Measurements from ENCODE around the gene BCL7C.
"Not testable (repeated sequence)": the region's sequence is repeated elsewhere in the genome, so short reads cannot be mapped to it uniquely, and the experiment has no call there.

Gene BCL7C

DNA sequence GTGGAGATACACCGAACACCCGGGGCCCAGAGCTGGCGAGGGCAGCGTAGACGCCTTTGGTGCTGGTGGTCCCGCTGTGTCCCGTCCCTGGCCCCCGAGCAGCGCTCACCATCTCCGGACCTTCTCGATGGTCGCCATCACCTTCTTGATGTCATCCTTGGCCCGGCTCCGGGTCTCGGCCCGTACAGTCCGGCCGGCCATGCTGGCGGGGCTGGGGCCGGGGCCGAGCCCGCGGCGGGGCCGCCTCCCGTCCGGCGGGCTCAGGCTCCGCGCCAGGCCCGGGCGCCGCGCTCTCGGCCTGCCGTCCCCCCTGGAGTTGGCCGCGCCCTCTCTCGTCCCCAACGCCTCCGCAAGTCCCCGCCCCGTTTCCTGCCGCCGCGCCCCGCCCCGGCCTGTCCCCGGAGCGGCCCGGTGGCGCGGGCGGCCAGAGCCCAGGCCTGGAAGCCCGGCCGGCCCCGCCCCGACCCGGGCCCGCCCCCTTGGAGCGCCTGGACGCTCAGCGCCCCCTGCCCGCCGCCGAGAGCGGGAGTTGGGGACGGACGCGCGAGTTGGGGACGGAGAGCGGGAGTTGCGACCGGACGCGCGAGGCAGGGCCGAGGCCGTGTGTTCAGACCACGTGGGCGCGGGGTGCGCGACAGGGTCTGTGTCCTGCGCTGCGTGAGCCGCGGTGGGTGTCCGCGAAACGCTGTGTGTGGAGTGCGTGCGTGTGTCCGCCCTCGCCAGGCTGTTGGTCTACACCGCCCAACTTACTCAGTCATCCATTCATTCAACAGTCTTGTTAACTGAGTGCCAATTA lies at the start of gene BCL7C:
BCL7C (minus strand) TSS at position 334 of the 796 bp plus-strand sequence; CDS start at position 201, 133 bp downstream.
- TF ChIP-seq, protein P1, sequence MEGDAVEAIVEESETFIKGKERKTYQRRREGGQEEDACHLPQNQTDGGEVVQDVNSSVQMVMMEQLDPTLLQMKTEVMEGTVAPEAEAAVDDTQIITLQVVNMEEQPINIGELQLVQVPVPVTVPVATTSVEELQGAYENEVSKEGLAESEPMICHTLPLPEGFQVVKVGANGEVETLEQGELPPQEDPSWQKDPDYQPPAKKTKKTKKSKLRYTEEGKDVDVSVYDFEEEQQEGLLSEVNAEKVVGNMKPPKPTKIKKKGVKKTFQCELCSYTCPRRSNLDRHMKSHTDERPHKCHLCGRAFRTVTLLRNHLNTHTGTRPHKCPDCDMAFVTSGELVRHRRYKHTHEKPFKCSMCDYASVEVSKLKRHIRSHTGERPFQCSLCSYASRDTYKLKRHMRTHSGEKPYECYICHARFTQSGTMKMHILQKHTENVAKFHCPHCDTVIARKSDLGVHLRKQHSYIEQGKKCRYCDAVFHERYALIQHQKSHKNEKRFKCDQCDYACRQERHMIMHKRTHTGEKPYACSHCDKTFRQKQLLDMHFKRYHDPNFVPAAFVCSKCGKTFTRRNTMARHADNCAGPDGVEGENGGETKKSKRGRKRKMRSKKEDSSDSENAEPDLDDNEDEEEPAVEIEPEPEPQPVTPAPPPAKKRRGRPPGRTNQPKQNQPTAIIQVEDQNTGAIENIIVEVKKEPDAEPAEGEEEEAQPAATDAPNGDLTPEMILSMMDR (IDR thresholded peaks at IDR 0.05; ENCODE audit: insufficient read depth, low read depth, low read length, missing control alignments): peak; percentile 9
- peak within 1 kb of the TSS; percentile 75 for H3K4me3 ChIP-seq (ENCODE audit: low read length)
- peak; percentile 88 for DNase-seq (ENCODE audit: low read depth)

DNA sequence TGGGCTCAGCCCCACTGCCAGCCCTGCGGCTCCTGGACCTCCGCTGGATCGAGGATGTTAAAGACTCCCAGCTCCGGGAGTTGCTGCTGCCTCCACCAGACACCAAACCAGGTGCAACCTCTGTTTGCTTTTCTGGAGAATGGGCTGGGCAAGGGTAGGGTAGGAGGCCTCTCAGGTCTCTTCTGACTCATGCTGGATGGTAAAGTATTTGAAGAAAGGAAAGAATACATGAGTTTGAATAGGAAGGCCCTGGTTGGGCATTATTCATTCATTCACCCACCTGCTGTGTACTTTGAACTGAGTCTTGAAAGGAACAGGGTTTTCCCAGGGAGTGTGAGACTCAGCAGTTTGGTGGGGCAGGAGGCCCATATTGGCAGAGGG lies 48.5 kb upstream of the BCL7C start:
- DNase-seq (ENCODE audit: low read depth): no peak
- TF ChIP-seq, protein P1 (IDR thresholded peaks at IDR 0.05; ENCODE audit: insufficient read depth, low read depth, low read length, missing control alignments): no peak
- H3K4me3 ChIP-seq (ENCODE audit: low read length): no peak overlapping the region

DNA sequence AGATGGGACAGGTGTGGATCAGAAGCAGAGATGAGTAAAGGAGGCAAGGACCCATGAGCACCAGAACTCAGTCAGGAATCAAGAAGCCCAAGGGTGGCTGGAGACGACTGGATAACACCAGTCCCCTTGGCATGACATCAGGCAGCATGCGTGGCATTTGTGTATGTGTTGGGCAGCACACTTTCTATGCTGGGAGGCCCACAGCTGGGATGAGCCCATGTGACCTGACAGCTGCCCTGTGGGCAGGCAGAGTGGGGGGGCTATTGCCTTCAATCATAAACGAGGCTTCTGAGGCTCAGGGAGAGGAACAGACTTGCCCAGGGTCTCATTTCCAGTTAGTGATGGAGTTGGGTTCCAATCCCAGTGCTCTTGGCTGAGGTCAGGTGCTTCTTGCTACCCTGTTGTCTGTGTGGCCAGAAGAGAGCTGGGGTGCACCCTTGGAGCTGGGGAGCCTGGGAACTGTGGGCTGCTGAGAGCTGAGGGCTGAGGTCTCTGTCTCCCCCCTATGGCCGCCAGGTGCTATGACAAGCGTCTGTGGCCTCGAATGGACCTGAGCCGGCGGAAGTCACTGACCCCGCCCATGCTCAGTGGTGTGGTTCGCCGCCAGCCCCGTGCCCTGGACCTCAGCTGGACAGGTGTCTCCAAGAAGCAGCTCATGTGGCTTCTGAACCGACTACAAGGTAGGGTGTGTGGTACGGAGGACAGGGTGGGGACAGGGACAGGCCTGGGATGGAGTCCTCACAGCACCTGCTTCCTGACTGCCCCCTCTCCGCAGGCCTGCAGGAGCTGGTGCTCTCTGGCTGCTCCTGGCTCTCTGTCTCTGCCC lies 47.9 kb upstream of the BCL7C start:
- TF ChIP-seq, protein P1 (IDR thresholded peaks at IDR 0.05; ENCODE audit: insufficient read depth, low read depth, low read length, missing control alignments): peak; percentile 91
- H3K4me3 ChIP-seq (ENCODE audit: low read length): no peak overlapping the region
- DNase-seq (ENCODE audit: low read depth): peak; percentile 78

DNA sequence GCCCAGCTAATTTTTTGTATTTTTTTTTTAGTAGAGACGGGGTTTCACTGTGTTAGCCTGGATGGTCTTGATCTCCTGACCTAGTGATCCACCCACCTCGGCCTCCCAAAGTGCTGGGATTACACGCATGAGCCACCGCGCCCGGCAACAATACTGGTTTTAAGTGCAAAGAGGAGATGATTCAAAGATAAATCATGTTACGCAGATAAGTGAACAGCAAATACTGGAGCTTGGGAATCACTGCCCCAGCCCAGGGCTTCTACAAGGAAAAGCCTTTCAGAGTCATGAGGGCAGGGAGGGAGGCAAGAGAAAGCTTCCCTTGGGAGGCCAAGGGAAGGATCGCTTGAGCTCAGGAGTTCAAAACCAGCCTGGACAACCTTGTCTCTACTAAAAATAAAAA lies 45.7 kb upstream of the BCL7C start:
- H3K4me3 ChIP-seq (ENCODE audit: low read length): not testable (repeated sequence)
- peak; percentile 82 for DNase-seq (ENCODE audit: low read depth)

DNA sequence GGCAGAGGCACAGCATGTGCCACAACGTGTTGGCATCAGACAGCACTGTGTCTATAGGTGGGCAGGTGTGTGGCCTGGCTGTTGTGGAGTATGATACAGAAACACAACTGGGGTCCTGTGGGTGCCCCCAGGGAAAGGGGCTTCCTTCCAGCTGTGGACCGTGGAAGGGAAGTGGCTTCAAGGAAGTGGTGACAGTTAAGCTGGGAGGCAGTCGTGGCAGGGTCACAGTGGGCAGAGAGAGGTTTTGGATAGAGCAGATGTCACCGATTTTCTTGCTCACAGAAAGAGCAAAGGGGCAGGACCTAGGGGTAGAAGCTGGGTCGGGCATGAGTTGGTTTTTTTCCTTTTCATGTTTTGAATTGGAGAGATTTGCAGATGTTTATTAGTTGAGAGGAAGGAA lies 43.8 kb upstream of the BCL7C start:
- TF ChIP-seq, protein P1 (IDR thresholded peaks at IDR 0.05; ENCODE audit: insufficient read depth, low read depth, low read length, missing control alignments): no peak
- no peak for DNase-seq (ENCODE audit: low read depth)
- no peak overlapping the region for H3K4me3 ChIP-seq (ENCODE audit: low read length)

DNA sequence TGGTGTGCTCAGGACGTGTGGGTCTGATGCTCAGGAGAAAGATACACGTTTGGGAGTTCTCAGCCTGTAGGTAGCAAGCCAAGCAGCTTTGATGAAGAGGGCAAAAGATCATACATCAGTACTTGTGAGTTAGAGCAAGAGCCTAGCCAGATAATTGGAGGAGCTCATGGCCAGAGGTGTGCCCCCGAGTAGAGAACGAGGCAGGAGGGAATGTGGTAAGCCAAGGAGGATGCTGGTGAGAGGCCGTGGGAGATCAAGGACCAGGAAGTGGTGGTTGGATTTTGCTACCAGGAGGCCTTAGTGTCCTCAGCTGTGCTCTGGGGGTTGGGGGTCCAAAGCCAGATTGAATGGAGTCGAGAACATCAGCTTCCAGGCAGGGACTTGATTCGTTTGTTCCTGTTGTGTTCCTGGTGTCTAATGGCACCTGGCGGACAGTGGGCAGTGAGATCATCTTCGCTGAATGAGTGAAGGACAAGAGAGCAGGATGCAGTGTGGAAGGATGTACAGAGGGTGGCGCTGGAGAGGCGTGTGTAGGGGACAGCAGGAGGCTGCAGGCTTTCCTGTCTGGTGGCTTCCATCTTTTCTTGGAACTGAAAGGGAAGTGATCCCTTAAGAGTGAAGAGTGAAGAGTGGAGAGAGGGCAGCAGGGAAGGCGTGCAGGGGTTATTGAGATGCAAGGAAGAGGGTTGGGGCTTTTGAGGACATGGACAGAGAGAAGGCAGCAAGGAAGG lies 41.1 kb upstream of the BCL7C start:
- TF ChIP-seq, protein P1 (IDR thresholded peaks at IDR 0.05; ENCODE audit: insufficient read depth, low read depth, low read length, missing control alignments): peak; percentile 74
- DNase-seq (ENCODE audit: low read depth): peak; percentile 73

More for the DNA sequence above, 41.1 kb upstream of the BCL7C start:
- no peak overlapping the region for H3K4me3 ChIP-seq (ENCODE audit: low read length)
